Measurements from ENCODE around the gene TMEM61.

- no peak for TF ChIP-seq GATA2 (IDR thresholded peaks at IDR 0.05; ENCODE audit: low read depth, low read length)
- TF ChIP-seq GATA3 (IDR thresholded peaks at IDR 0.05; ENCODE audit: low read depth, low read length) = no peak
Observed at GRCh38 chr1:54979327-54979891, 1.0 kb upstream of the TMEM61 start.

All from SH-SY5Y (cell line).